GM19239 (cell line): ENCODE results near the gene NOP9.

Experiments used
- DNase-seq: peaks from one replicate; pipeline ENCODE4 v3.0.0; 2011; ENCODE audit warnings: low spot score; ENCODE audit not compliant: insufficient read length
- FAIRE-seq: peaks from 2 replicates; lab custom pipeline; 2011; peaks lifted over from hg19 to GRCh38; lab: Jason Lieb, UNC

The NOP9 gene

DNA sequence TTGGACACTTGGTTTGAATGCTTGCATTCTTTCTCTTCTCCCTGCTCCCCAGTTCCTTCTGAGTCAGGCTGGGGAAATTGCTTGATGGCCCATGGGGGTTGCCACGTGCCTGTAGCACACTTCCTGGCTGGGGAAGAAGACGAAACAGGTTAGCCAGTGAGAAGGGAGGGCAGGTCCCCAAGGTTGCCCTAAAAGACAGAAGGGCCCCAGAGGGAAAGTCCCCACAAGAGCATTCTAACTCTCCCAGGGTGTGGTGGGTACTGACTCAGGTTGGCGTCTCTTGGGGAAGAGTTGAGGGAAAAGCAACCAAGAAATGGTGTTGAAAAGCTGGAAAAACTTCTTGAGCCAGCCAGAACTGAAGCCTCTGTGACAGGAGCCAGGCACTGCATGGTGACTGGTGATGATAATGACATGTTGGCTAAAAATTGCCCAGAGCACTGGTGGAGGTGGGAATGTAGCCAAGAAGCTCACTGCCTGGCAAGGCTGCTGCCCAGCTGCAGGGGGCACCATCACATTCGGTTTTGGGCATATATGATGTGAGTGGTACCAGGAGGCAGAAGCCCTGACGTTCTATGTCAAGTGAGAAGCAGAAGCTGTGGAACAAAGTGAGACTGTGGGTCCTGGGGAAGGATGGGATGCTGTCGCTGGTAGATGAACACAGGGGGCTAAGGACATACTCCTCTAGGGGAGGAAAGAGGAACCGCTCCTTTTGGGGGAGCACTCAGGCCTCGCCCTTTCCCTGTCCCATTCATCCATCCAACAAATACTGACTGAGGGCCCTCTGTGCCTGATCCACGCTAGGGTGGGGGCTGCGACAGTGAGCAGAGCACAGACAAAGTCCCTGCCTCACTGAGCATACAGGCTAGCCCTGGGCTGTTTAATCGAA lies 20.1 kb upstream of the NOP9 start:
- peak; percentile 37 for DNase-seq

DNA sequence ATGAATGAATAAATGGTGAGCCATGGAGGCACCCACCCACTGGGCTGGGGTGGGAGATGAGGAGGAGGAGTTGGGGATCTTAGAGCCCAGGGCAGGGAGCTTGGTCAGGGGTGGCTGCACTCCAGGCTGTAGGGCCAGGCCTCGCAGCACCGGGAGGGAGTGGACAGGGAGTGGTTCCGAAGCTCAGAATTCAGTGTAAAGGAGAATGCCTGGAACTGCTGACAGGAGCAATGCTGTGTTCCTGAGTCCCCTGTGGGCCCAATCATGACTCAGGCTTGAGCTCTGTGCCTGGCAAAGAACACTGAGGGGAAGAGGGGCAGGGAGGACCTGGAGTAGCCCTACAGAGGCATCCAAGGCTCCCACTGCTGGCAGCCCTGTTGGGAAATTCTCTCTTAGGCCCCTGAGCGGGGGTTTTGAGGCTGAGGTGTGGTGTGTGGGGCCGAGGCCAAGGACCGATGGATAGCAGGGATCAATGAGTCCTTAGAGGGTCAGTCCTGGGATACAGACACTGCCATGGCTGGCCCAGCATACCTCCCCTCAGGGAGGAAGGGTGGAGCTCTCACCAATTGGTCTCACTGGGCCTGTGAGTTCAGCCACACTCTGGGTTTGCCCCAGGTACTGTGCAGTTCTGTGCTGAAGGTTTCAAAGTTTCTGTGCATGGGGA lies 18.7 kb upstream of the NOP9 start:
- DNase-seq: no peak
- FAIRE-seq: no peak

More for the DNA sequence above, 20.1 kb upstream of the NOP9 start:
- FAIRE-seq: peak; percentile 72

DNA sequence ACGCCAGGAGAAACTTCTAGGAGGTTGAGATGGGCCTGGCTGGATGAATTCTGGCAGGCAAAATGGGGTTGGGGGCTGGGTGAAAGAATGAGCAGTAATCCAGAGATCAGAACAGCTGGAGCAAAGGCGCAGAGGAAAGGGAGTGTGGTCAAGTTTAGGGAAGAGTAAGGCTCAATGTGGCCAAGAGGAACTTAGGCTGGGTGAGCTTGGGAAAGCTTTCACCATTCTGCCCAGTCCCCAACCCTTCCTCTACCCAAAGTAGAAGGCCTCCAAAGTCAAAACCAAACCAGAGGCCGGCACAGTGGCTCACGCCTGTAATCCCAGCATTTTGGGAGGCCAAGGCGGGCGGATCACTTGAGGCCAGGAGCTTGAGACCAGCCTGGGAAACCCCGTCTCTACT lies 18.0 kb upstream of the NOP9 start:
- DNase-seq (no peak), FAIRE-seq (no peak)

DNA sequence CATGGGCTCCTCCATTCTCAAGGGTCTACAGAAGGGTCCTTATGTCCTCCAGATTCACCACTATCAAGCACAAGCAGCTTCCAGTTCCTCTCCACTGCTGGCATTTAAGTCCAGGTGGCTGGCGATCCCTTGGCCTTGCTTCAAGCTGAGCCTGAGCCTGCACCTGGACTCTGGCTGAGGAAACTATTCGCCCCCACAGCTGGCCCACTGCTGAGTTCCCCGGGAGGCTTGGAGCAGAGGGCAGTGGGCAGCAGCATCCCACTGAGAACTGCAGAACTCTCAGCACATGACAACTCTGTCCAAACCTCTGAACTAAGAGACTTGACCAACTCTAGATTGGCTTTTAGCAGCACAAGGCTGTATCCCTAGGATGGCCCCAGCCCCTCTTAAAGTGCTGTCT lies 16.9 kb upstream of the NOP9 start:
- FAIRE-seq: no peak
- no peak for DNase-seq

DNA sequence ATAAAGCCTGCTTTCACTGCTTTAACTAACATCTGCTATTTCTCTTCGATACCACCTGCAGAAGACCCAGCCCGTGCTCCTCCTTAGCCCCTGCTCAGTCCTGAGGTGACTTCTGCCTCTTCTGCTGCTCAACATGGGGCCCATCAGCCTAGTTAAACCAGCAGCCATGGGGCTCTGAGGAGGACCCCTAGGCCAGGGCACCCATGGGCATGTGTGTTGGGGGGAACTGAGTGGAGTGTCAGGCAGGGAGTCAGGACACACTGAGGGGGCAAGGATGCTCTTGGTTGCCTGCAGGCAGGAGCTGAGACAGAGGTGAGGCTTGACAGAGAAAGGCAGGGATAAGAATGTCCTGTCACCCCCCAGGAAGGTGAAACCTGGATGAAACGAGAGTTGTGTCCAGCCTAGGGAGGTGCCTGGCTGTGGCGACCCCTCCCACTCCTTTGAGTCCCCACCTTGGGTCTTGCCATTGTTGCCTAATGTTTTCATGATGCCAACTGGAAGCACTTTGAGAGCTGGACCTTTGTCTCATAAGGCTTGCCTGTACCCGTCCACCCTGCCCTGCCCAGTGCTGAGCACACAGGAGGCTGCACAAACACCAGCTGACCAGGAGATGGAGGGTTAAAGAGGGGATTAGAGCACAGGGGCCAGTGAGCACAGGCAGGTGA lies 15.7 kb upstream of the NOP9 start:
- FAIRE-seq (no peak), DNase-seq (no peak)

DNA sequence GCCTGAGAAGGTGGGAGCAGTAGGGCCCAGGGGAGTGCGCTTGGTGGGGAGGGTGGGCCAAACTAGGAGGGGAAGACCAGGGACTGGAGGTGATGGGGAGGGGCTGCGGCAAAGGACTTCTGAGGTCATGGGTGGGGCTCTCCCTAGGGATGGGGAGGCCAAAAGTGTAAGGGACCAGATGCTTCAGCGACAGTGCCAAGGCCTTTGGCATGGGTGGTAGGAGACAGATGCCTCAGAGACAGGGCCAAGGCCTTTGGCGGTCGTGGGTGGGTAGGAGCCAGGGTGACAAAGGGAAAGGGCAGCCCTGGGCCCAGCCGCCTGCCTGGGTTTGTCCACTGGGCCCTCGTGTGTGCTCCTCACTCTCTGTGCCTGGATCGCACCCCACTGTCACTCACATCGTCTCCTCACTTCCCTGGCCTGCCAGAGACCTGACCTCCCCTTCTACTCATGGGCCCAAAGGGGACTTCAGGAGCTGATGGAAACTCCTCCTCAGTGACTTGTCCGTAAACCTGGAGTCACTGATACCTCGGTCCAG lies 15.1 kb upstream of the NOP9 start:
- no peak for FAIRE-seq
- DNase-seq: no peak

DNA sequence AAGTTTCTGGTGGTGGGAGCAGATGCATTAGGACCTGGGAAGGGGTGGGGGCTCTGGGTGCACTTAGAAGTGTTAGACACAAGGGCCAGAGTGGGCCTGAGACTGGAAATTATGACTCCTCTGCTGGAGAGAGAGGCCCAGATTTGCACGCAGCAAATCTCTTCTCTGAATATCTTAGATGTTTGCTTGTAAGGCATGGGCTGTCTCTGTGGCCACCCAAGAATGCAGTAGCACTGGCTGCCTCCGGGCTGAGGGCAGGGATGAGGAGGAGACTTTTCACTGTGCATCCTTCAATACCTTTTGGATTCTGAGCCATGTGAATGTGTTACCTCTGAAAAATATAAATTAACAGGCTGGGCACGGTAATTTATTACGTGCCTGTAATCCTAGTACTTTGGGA lies 14.3 kb upstream of the NOP9 start:
- no peak for FAIRE-seq
- no peak for DNase-seq

DNA sequence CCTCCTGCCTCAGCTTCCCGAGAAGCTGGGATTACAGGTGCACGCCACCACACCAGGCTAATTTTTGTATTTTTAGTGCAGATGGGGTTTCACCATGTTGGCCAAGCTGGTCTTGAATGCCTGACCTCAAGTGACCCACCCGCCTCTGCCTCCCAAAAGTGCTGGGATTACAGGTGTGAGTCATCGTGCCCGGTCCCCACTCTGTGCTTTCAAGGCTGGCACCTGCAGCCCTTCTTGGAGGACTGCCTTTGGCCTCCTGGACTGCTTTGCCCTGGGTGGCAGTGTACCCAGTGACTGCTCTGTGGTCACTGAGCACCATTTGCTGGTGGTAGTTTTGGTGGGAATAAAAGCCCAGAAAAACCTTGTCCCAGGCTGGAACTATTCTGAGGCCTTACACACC lies 12.7 kb upstream of the NOP9 start:
- DNase-seq (no peak), FAIRE-seq (no peak)

DNA sequence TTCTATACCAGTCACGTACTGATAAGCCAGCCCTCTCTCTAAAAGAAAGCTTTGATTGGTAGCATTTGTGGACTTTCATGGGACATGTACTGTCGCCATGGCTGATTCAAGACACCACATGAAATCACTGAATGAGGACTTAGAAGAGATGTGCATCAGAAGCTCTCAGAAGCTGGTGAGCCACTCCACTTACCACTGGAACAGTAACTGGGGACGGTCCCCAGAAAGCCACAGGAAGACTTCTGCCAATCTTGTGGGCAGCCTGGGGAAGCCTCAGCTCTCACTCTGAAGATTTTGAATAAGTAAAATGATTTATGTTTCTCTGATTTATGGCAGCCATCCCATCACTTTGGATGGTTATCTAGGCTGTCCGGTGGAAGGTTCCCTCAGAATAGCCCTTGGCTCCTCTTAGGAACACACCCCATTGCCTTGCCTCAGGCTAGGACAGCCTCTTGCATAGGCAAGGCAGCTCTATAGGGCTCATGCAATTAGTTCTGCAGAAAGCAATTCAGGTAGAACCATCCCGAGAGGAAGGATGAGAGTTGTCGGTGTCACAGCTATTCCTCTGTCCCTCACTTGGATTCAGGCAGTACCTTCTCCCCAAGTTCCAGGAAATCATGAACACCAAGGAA lies 9.9 kb upstream of the NOP9 start:
- FAIRE-seq (peak; percentile 21), DNase-seq (no peak)

DNA sequence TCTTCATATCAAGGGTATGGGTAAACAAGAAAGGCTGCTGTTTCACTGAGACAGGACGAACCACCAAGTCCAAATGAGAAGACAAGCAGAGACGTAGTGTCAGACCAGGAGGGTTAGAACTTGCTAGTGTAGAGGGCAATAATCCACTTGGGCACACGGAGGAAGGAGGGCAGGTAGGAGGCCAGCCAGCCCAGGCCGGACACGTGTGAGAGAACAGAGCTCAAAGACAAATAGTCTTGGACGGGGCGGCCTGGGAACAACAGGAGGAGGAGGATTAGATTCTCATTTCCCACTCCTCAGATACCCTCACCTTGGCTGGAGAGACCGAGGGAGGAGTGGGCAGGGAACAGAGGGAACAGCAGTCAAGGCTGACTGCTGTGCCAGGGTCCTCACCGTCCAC lies 8.9 kb upstream of the NOP9 start:
- no peak for DNase-seq
- FAIRE-seq: no peak

DNA sequence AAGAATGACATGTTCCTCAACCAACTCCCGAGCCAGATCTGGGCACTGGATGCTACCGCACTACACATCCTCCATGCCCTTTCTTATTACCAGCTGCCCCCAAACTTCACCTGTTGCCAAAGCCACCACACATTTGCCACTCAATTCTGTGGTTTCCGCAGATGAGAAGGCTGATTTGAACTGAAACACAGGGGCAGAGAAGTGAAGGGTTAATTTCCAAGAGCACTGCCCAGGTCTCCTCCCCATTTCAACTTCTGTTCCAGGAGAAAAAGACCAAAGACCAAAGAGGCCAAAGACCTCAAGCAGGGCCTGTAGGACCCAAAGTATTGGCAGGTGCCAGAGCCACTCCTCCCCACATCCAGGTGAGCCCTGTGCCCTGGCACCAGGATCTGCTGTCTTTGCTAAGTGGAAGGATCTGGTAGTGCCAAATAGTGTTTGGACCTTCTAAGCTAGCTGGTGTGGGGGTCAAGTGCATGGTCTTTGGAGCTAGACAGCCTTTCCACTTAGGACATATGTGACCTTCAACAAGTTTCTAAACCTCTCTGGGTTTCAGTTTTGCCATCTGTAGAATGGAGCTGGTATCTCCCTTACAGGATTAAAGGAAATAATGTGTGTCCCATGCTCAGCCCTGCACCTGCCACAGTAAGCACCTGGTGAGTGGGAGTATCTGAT lies 8.1 kb upstream of the NOP9 start:
- DNase-seq (no peak), FAIRE-seq (no peak)

DNA sequence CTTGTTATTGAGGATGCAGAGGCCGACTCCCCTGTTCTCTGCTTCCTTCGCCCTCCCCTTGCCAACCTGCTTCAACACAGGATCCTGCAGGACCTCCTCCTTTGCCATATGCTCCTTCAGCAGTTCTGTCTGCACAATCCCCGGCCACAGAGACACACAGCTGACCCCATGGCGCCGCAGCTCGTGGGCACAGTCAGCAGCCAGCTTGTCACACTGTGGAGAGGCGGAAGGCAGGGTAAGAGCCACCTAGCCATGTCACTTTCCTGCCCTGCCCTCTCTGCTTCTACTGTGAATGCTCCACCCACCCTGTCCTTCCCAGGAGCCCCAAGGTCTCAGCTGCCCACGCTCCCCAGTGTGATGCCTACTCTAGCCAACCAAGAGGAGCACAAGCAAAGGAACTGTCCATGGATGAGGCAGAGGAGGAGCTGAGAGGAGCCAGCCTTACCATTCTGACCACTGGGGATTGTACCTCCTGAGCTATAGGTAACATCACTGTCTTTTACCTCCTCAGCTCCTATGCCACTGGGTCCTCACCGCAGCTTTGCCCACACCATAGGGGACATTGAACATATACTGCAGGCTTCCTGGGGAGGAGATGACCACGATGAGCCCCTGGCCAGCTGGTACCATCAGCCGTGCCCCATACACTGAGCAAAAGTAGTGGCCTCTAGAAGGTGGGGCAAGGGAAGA lies 7.4 kb upstream of the NOP9 start:
- FAIRE-seq (no peak), DNase-seq (no peak)

DNA sequence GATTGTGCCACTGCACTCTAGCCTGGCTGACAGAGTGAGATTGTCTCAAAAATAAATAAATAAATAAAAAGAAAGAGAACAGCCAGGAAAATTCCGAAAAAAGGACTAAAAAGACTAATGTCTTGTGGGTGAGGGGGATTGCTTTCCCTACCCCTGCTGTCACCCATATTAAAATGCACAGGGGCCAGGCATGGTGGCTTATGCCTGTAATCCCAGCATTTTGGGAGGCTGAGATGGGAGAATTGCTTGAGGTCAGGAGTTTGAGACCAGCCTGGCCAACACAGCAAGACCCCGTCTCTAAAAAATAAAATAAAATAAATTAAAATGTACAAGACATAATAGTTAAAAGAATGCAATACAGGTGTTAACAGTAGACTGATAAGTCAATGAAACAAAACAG lies 6.1 kb upstream of the NOP9 start:
- DNase-seq (no peak), FAIRE-seq (no peak)

DNA sequence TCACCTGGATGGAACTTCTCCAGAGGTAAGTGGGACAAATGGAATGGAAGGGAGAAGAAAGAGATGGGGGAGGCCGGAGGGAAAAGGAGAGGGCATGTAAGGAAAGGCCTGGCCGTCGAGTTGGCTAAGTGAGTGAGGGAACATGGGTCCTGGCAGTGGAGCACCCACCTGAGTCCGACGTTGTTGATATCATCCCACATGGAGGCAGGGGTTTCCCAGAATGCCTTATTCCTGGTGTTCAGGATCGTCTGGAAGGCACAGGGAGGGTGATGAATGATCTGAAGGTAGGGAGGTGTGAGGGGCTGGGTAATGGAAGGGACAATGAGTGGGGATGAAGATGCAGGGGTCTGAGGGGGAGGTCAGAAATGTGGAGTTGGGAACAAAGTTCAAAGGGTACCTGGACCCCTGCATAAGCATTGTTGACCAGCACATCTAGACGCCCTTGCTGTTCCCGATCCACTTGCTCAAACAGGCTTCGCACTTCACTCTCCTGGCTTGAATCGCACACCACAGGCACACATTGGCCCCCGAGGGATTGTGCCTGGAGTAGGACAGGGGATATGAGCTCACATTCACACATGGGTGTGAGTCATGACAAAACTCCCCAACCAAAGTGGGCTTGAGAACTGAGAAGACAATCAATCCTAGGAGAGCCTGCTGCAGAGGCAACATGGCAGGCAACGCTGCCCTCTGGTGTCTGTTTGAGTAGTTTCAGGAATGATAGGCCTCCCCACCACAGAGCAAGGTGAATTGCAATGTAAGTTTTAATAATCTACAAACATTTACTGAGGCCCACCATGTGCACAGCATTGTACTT lies 3.1 kb upstream of the NOP9 start:
- DNase-seq: peak; percentile 71

DNA sequence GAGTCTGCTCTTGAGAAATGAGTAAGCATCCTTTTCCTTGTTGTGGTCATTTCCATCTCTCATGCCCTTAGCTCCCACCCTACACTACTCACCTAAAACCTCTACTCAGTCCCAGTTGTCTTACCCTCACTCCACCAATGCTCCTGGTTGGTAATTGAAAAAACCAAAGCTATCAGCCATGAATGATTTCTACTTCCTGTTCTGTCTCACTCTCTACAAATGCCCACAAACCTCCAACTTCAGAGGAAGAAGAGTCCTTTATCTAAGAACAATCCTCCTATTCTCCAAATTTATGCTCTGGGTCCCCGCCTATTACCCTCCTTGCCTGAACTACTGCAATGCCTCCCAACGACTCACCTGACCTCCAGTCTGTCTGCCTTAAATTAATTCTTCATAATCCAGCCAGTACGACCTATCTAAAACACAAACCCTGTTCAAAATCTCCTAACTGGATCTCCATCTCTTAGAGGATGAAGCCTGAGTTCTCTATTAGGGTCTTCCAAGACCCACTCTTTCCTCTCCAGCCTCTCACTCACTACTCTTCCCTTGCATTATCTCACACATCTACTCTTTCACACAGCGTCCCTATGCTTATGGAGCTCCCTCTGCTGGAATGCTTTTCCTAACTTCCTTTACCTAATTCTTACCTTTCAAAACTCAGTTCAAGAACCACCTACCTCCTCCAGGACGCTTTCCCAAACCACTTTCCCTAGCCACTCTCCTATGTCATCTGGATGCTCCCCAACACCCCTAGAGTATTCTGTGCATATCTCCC lies 2.3 kb upstream of the NOP9 start:
- DNase-seq: no peak
- no peak for FAIRE-seq

More for the DNA sequence above, 3.1 kb upstream of the NOP9 start:
- peak; percentile 91 for FAIRE-seq

DNA sequence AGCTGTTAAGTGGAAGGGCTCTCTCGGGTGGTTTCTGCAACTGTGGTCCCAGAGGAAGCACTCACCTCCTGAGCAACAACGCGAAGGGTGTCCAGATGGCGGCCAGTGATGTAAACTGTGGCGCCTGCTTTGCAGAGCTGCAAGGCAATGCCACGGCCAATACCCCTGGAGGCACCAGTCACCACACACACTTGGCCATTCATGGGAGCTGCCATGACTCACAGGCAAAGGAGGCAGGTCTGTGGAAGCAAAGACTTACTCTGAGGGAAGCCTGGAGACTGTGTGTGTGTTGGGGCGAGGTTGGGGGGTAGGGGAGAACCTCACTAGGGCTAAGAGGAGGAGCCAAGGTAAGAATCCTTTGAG lies 777 bp upstream of the NOP9 start:
- no peak for DNase-seq
- no peak for FAIRE-seq

DNA sequence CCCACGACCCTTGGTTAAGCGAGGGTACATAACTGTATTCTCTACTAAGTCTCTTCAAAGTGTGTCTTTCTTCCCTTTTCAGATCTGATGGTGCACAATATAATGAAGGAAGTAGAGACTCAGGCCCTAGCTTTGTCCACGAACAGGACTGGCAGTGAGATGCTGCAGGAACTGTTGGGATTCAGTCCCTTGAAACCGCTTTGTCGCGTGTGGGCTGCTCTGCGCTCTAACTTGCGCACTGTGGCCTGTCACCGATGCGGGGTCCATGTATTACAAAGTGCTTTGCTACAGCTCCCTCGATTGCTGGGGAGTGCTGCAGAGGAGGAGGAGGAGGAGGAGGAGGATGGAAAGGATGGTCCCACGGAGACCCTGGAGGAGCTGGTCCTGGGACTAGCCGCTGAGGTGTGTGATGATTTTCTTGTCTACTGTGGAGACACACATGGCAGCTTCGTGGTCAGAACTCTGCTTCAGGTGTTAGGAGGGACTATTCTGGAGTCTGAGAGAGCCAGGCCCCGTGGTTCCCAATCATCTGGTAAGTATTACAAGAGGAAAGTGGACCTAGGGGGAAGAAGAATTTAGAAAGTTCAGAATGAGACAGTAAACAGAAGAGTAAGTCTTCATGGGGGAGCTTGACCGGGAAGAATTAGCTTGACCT lies 803 bp downstream of the NOP9 start:
- FAIRE-seq (no peak), DNase-seq (no peak)
